Limb (tissue), 2 donors: ENCODE data around the gene TAS2R30.
A peak's percentile ranks its signal among the peaks of the same experiment; 100 is the strongest.

ENCODE experiments used
- DNase-seq, 2 donors: peaks; one replicate each; pipeline ENCODE4 v3.0.0-alpha.2; 2016; ENCODE audit errors: extremely low spot score in 2 of 2

The TAS2R30 gene

GRCh38 chr12:11134305-11134704 is at the start of gene TAS2R30:
Gene TAS2R30 (minus strand): TSS chr12:11134644. CDS start chr12:11134244, 400 bp downstream.
- DNase-seq, result no peak

GRCh38 chr12:11183011-11183410 is 48.6 kb upstream of the TAS2R30 start:
- no peak for DNase-seq

- DNase-seq, result no peak
These were observed 48.1 kb upstream of the TAS2R30 start for GRCh38 chr12:11182529-11182928.

- DNase-seq, result no peak
These were observed 43.8 kb upstream of the TAS2R30 start for GRCh38 chr12:11178250-11178649.

- DNase-seq, result no peak
These were observed 39.6 kb upstream of the TAS2R30 start for GRCh38 chr12:11174022-11174421.

GRCh38 chr12:11171969-11172675 is 37.7 kb upstream of the TAS2R30 start:
- peak in 1 of 2 donors; percentile 23 for DNase-seq

- DNase-seq, result peak; percentile 94 to 95
These were observed 36.9 kb upstream of the TAS2R30 start, which contains the start of gene SMIM10L1 for GRCh38 chr12:11171145-11171968. Gene SMIM10L1 (plus strand): TSS chr12:11171194. CDS start chr12:11171357, 163 bp downstream.

GRCh38 chr12:11170810-11171144 is 36.3 kb upstream of the TAS2R30 start:
- no peak for DNase-seq

- DNase-seq, result no peak
These were observed 31.9 kb upstream of the TAS2R30 start for GRCh38 chr12:11166300-11166699.

- DNase-seq, result no peak
These were observed 29.9 kb upstream of the TAS2R30 start for GRCh38 chr12:11164384-11164783.

GRCh38 chr12:11162502-11162901 is 28.1 kb upstream of the TAS2R30 start:
- DNase-seq, result no peak

- no peak for DNase-seq
These were observed 24.5 kb upstream of the TAS2R30 start for GRCh38 chr12:11158885-11159444.

GRCh38 chr12:11154400-11154925 is 20.0 kb upstream of the TAS2R30 start:
- no peak for DNase-seq

- DNase-seq, result no peak
These were observed 18.3 kb upstream of the TAS2R30 start for GRCh38 chr12:11152725-11153124.

GRCh38 chr12:11150832-11151231 is 16.4 kb upstream of the TAS2R30 start:
- DNase-seq, result no peak

GRCh38 chr12:11147420-11147819 is 13.0 kb upstream of the TAS2R30 start:
- no peak for DNase-seq

GRCh38 chr12:11144297-11144696 is 9.9 kb upstream of the TAS2R30 start:
- DNase-seq, result no peak

GRCh38 chr12:11143352-11143751 is 8.9 kb upstream of the TAS2R30 start:
- no peak for DNase-seq

- no peak for DNase-seq
These were observed 1.6 kb upstream of the TAS2R30 start for GRCh38 chr12:11136075-11136474.

GRCh38 chr12:11133816-11134215 is 628 bp downstream of the TAS2R30 start:
- no peak for DNase-seq

- no peak for DNase-seq
These were observed 1.3 kb downstream of the TAS2R30 start for GRCh38 chr12:11133162-11133561.

- no peak for DNase-seq
These were observed 3.4 kb downstream of the TAS2R30 start for GRCh38 chr12:11130999-11131398.
